ENCODE results near the gene STYXL2.

STYXL2 gene

GRCh38 chr1:167102906-167103573 is 9.2 kb downstream of the STYXL2 start:
- no peak for TF ChIP-seq CTCF (conservative IDR thresholded peaks at IDR 0.05; ENCODE audit: control insufficient read depth, insufficient read depth, low read depth, low read length)
- H3K4me3 ChIP-seq (ENCODE audit: control insufficient read depth, low read depth, low read length), result no peak overlapping the region
- no peak for DNase-seq (ENCODE audit: low read depth)

GRCh38 chr1:167104256-167104633 is 10.4 kb downstream of the STYXL2 start:
- no peak for DNase-seq (ENCODE audit: low read depth)
- TF ChIP-seq CTCF (conservative IDR thresholded peaks at IDR 0.05; ENCODE audit: control insufficient read depth, insufficient read depth, low read depth, low read length), result no peak
- no peak overlapping the region for H3K4me3 ChIP-seq (ENCODE audit: control insufficient read depth, low read depth, low read length)

- no peak for DNase-seq (ENCODE audit: low read depth)
- H3K4me3 ChIP-seq (ENCODE audit: control insufficient read depth, low read depth, low read length), result no peak overlapping the region
- no peak for TF ChIP-seq CTCF (conservative IDR thresholded peaks at IDR 0.05; ENCODE audit: control insufficient read depth, insufficient read depth, low read depth, low read length)
Observed at GRCh38 chr1:167105271-167106118, 11.6 kb downstream of the STYXL2 start.

- TF ChIP-seq CTCF (conservative IDR thresholded peaks at IDR 0.05; ENCODE audit: control insufficient read depth, insufficient read depth, low read depth, low read length), result no peak
- no peak for DNase-seq (ENCODE audit: low read depth)
Observed at GRCh38 chr1:167106119-167106461, 12.2 kb downstream of the STYXL2 start.

GRCh38 chr1:167107456-167107855 is 13.6 kb downstream of the STYXL2 start:
- DNase-seq (ENCODE audit: low read depth), result peak; percentile 8
- no peak for TF ChIP-seq CTCF (conservative IDR thresholded peaks at IDR 0.05; ENCODE audit: control insufficient read depth, insufficient read depth, low read depth, low read length)
- H3K4me3 ChIP-seq (ENCODE audit: control insufficient read depth, low read depth, low read length), result no peak overlapping the region

More at GRCh38 chr1:167106119-167106461, 12.2 kb downstream of the STYXL2 start:
- no peak overlapping the region for H3K4me3 ChIP-seq (ENCODE audit: control insufficient read depth, low read depth, low read length)

- no peak for TF ChIP-seq CTCF (conservative IDR thresholded peaks at IDR 0.05; ENCODE audit: control insufficient read depth, insufficient read depth, low read depth, low read length)
- no peak overlapping the region for H3K4me3 ChIP-seq (ENCODE audit: control insufficient read depth, low read depth, low read length)
- no peak for DNase-seq (ENCODE audit: low read depth)
Observed at GRCh38 chr1:167109125-167109524, 15.2 kb downstream of the STYXL2 start.
